ENCODE data around the gene NRG2.

NRG2 gene

DNA sequence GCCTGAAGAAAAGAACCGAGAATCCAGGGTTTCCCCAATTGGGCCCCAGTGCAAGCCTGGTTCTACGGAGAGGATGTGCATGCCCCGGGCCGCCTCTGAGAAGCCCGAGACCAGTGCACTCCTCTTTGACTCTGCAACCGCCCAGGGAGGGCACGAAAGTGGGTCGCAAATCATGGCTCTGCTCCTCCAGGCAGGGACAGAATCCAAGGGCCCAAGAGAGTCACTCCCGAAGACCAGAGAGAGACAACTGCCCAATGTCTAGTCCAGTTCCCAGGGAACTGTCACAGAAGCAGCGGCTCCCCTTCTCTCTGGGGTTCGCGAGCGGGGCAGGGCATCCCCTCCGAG lies 139.7 kb downstream of the NRG2 start:
- DNase-seq (ENCODE audit: low read depth): no peak
- TF ChIP-seq MAX (IDR thresholded peaks at IDR 0.05; ENCODE audit: low read depth, low read length): no peak
- no peak for TF ChIP-seq MYC (IDR thresholded peaks at IDR 0.05; ENCODE audit: low read depth, low read length)
- H3K4me3 ChIP-seq (ENCODE audit: low read depth, low read length): no peak overlapping the region

DNA sequence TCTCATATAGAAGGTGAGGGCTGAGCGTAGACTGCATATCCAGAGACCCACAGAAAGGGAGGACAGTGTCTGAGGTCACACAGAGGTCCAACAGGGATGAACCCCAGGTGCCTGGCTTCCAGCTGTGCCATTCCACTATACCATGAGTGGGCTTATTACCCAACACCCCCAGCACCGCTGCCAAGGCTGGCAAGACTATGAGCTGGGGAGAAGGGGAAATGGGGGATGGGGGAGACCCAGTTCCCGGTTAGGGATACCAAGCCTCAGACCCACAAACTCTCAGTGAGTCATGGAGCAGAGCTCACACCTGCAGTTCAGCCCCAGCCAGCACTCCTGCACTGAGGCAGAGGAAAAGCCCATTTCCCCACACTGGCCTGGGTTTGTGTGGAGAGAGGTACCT lies 141.1 kb downstream of the NRG2 start:
- TF ChIP-seq MAX (IDR thresholded peaks at IDR 0.05; ENCODE audit: low read depth, low read length) (no peak), MYC (IDR thresholded peaks at IDR 0.05; ENCODE audit: low read depth, low read length) (no peak), POLR2A (IDR thresholded peaks at IDR 0.05; ENCODE audit: extremely low read depth, insufficient read length) (no peak)
- TF ChIP-seq, protein P1, sequence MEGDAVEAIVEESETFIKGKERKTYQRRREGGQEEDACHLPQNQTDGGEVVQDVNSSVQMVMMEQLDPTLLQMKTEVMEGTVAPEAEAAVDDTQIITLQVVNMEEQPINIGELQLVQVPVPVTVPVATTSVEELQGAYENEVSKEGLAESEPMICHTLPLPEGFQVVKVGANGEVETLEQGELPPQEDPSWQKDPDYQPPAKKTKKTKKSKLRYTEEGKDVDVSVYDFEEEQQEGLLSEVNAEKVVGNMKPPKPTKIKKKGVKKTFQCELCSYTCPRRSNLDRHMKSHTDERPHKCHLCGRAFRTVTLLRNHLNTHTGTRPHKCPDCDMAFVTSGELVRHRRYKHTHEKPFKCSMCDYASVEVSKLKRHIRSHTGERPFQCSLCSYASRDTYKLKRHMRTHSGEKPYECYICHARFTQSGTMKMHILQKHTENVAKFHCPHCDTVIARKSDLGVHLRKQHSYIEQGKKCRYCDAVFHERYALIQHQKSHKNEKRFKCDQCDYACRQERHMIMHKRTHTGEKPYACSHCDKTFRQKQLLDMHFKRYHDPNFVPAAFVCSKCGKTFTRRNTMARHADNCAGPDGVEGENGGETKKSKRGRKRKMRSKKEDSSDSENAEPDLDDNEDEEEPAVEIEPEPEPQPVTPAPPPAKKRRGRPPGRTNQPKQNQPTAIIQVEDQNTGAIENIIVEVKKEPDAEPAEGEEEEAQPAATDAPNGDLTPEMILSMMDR (IDR thresholded peaks at IDR 0.05; ENCODE audit: low read depth, low read length): no peak
- DNase-seq (ENCODE audit: low read depth): no peak
- H3K4me3 ChIP-seq (ENCODE audit: low read depth, low read length): no peak overlapping the region

DNA sequence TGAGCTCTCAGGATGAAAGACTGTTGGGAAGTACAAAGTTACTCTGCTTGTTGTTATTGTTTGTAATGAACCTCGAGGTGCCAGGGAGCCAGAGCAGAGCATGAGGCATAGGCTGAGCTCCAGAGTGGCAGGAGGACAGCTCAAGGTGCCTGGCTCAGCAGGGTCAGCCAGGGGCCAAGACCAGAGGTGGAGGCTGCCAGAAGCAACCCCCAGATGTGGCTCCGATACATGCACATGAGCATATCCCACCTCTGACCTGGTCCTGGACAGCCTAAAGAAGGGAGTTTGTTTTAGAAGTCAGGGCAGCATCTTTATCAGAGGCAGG lies 141.9 kb downstream of the NRG2 start:
- no peak for TF ChIP-seq POLR2A (IDR thresholded peaks at IDR 0.05; ENCODE audit: extremely low read depth, insufficient read length)
- TF ChIP-seq MYC (IDR thresholded peaks at IDR 0.05; ENCODE audit: low read depth, low read length): no peak
- TF ChIP-seq, protein P1 (IDR thresholded peaks at IDR 0.05; ENCODE audit: low read depth, low read length): no peak
- no peak overlapping the region for H3K4me3 ChIP-seq (ENCODE audit: low read depth, low read length)
- no peak for DNase-seq (ENCODE audit: low read depth)

- no peak for DNase-seq (ENCODE audit: low read depth)
- TF ChIP-seq POLR2A (IDR thresholded peaks at IDR 0.05; ENCODE audit: extremely low read depth, insufficient read length) (no peak), MAX (IDR thresholded peaks at IDR 0.05; ENCODE audit: low read depth, low read length) (no peak), MYC (IDR thresholded peaks at IDR 0.05; ENCODE audit: low read depth, low read length) (no peak)
- TF ChIP-seq, protein P1 (IDR thresholded peaks at IDR 0.05; ENCODE audit: low read depth, low read length): no peak
- no peak overlapping the region for H3K4me3 ChIP-seq (ENCODE audit: low read depth, low read length)
These were observed 142.4 kb downstream of the NRG2 start for GRCh38 chr5:139900546-139901250.

DNA sequence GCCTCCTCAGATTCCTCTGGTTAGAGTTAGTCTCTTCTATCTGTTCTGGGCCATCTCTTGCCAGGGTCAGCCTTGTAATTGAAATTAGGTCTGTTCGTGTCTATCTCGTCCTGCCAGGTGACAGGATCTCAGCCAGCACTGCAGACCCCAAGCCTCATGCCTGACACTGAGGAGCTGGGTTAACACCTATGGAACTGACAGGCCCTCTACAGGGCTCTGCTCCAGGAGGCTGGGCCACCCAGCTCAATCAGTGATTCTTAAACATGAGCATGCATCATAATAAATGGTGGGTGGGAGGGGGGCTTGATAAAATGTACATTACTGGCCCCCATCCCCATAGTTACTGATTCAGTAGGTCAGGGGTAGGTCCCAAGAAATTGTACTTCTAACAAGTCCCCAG lies 144.1 kb downstream of the NRG2 start:
- TF ChIP-seq MYC (IDR thresholded peaks at IDR 0.05; ENCODE audit: low read depth, low read length) (no peak), POLR2A (IDR thresholded peaks at IDR 0.05; ENCODE audit: extremely low read depth, insufficient read length) (no peak), MAX (IDR thresholded peaks at IDR 0.05; ENCODE audit: low read depth, low read length) (no peak)
- TF ChIP-seq, protein P1 (IDR thresholded peaks at IDR 0.05; ENCODE audit: low read depth, low read length): no peak
- DNase-seq (ENCODE audit: low read depth): no peak
- H3K4me3 ChIP-seq (ENCODE audit: low read depth, low read length): no peak overlapping the region

DNA sequence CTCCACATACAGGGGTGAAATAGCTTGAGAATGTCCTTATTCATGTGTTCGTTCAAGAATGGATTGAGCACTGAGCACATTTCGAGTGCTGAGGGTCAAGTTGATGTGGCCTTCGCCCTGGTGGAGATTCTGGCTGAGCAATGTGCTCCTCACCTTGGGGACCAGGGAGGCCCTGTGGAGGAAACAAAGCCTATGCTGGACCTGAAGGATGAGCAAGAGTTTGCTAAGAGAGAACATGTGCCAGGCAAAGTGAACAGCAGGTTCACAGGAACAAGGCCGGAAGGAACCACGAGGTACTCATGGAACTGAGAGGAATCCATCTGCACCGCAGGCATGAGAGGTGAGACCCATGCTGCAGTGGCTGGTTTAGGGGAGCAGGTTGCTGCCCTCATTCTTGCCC lies 145.1 kb downstream of the NRG2 start:
- TF ChIP-seq MAX (IDR thresholded peaks at IDR 0.05; ENCODE audit: low read depth, low read length) (no peak), MYC (IDR thresholded peaks at IDR 0.05; ENCODE audit: low read depth, low read length) (no peak), POLR2A (IDR thresholded peaks at IDR 0.05; ENCODE audit: extremely low read depth, insufficient read length) (no peak)
- TF ChIP-seq, protein P1 (IDR thresholded peaks at IDR 0.05; ENCODE audit: low read depth, low read length): no peak
- no peak for DNase-seq (ENCODE audit: low read depth)
- H3K4me3 ChIP-seq (ENCODE audit: low read depth, low read length): no peak overlapping the region

Measured in NB4 (cell line).